ENCODE data around the gene ALDH4A1.

The ALDH4A1 gene

DNA sequence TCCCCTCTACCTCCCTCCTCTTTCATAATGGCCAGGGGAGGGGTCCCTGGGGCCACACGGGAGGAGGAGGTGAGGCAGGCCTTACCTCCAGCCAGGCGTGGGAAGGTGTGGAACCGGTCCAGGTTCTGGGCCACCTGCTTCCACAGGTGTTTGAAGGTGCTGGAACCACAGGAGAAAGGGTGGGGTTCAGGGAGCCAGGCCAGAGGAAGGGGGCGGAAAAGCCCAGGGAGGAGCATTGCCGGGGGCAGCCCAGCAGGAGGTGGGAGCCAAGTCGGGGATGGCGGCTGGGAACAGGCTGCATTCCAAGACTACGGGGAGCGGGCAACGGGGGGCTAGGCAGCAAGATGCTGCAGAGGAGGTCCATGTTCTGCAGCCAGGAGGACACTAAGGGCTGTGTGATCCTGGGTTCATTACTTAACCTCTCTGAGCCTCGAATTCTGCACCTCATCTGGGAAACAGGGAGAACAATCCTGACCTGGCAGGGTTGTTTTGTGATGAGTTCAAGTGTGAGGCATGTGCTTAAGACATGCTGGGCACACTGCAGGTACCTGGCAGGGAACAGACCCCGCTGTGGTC is 23.1 kb downstream of the ALDH4A1 start:
- Histone ChIP-seq H3K27me3 (ENCODE audit: low read depth, low read length) (no peaks in the 10 kb centered on the region), H3K4me1 (ENCODE audit: control insufficient read depth in 1 of 2, insufficient read depth in 2 of 2, low read length in 2 of 2) (no peaks in the 10 kb centered on the region), H3K4me3 (ENCODE audit: low read depth in 1 of 2, low read length in 2 of 2) (no peak overlapping the region), H3K9me3 (ENCODE audit: control insufficient read depth in 1 of 2, low read length in 2 of 2) (no peaks in the 10 kb centered on the region), H3K36me3 (ENCODE audit: control insufficient read depth in 1 of 2, insufficient read depth in 2 of 2, low read length in 2 of 2) (peaks cover 0 to 22% of the 10 kb centered on the region in 2 donors), H3K27ac (ENCODE audit: low read length) (no peak overlapping the region)

DNA sequence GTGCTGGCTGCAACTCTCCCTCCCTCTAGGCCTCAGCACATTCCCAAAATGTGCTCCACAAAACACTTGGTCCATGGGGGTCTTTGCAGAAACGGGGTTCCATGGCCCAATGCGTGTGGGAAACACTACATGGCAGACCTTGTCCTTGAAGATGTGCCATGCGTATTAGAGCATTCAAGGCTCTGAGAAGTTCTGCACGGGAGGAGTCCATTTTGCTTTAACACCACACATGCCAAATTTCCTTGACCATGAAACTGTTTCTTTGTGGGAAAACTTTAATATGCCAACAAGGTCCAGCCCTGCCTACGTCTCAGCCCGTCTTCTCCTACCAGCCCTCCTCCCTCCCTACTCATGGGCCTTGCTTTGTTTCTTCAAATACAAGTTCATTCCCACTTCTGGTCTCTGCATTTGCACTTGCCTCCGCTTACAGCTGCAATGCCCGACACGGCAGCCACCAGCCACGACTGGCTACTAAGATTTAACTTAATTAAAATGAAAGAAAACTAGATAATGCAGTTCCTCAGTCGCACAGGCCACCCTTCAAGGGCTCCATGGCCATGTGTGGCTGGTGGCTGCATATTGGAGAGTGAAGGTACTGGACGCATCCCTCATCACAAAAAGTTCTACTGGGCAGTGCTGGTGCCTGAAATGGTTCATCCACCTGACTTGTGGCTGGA is 23.7 kb downstream of the ALDH4A1 start:
- H3K9me3 ChIP-seq (ENCODE audit: control insufficient read depth in 1 of 2, low read length in 2 of 2): no peaks in the 10 kb centered on the region
- H3K4me1 ChIP-seq (ENCODE audit: control insufficient read depth in 1 of 2, insufficient read depth in 2 of 2, low read length in 2 of 2): no peaks in the 10 kb centered on the region
- peaks cover 0 to 22% of the 10 kb centered on the region in 2 donors for H3K36me3 ChIP-seq (ENCODE audit: control insufficient read depth in 1 of 2, insufficient read depth in 2 of 2, low read length in 2 of 2)
- H3K27ac ChIP-seq (ENCODE audit: low read length): no peak overlapping the region
- no peaks in the 10 kb centered on the region for H3K27me3 ChIP-seq (ENCODE audit: low read depth, low read length)
- H3K4me3 ChIP-seq (ENCODE audit: low read depth in 1 of 2, low read length in 2 of 2): no peak overlapping the region

DNA sequence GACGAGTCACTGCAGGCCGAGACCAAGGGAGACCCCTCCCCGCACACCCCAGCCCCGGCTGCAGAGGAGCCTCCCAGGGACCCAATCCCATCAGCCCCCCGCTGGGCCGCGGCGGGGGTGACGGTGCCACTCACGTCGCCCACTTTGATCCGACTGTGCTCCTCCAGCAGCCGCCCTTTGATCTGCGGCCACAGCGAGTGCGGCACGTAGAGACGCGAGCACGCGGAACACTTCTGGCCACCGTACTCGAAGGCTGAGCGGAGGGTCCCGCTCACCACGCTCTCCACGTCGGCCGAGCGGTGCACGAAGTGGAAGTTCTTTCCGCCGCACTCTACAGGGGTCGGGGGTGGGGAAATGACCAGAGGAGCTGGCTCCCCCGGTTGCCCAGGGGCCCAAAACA is 25.1 kb downstream of the ALDH4A1 start:
- H3K27me3 ChIP-seq (ENCODE audit: low read depth, low read length): no peaks in the 10 kb centered on the region
- H3K27ac ChIP-seq (ENCODE audit: low read length): no peak overlapping the region
- no peaks in the 10 kb centered on the region for H3K4me1 ChIP-seq (ENCODE audit: control insufficient read depth in 1 of 2, insufficient read depth in 2 of 2, low read length in 2 of 2)
- peaks cover 0 to 18% of the 10 kb centered on the region in 2 donors for H3K36me3 ChIP-seq (ENCODE audit: control insufficient read depth in 1 of 2, insufficient read depth in 2 of 2, low read length in 2 of 2)
- H3K4me3 ChIP-seq (ENCODE audit: low read depth in 1 of 2, low read length in 2 of 2): no peak overlapping the region
- H3K9me3 ChIP-seq (ENCODE audit: control insufficient read depth in 1 of 2, low read length in 2 of 2): no peaks in the 10 kb centered on the region

DNA sequence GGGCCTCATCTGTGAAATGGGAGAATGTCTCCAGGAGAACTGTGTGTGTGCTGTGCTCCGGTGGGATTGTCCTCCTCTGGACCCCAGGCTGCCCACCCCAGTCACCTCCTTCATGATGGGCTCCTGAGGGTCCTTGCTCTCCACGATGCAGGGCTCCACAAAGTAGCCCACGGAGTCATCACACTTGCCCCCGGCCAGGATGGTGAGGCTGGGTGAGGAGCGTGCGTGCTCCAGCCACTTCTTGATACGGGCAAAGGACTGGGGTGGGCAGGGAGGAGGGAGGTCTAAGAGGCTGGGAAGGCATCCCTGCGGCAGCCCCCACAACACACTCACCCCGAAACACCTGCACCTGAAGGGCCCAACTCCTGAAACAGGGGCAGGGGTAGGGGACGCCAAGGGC is 26.1 kb downstream of the ALDH4A1 start:
- no peaks in the 10 kb centered on the region for H3K4me1 ChIP-seq (ENCODE audit: control insufficient read depth in 1 of 2, insufficient read depth in 2 of 2, low read length in 2 of 2)
- no peak overlapping the region for H3K4me3 ChIP-seq (ENCODE audit: low read depth in 1 of 2, low read length in 2 of 2)
- peaks cover 0 to 13% of the 10 kb centered on the region in 2 donors for H3K36me3 ChIP-seq (ENCODE audit: control insufficient read depth in 1 of 2, insufficient read depth in 2 of 2, low read length in 2 of 2)
- no peak overlapping the region for H3K27ac ChIP-seq (ENCODE audit: low read length)
- H3K27me3 ChIP-seq (ENCODE audit: low read depth, low read length): no peaks in the 10 kb centered on the region
- no peaks in the 10 kb centered on the region for H3K9me3 ChIP-seq (ENCODE audit: control insufficient read depth in 1 of 2, low read length in 2 of 2)

DNA sequence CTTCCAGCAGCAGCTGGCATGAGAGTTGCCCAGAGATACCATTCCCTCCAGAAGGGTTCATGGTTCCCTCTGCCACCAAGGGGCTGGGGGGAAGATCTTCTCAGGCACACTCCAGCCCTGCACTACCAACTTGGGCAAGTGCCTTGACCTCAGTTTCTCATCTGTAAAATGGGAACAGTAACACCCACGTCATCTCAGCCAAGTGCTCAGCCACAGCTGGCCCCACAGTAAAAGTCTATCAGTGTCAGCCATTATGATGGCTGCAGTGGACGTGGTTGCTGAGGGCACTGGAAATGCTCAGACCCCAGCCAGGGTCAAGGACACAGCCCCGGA is 26.6 kb downstream of the ALDH4A1 start:
- H3K9me3 ChIP-seq (ENCODE audit: control insufficient read depth in 1 of 2, low read length in 2 of 2): no peaks in the 10 kb centered on the region
- H3K4me1 ChIP-seq (ENCODE audit: control insufficient read depth in 1 of 2, insufficient read depth in 2 of 2, low read length in 2 of 2): no peaks in the 10 kb centered on the region
- H3K36me3 ChIP-seq (ENCODE audit: control insufficient read depth in 1 of 2, insufficient read depth in 2 of 2, low read length in 2 of 2): peaks cover 0 to 12% of the 10 kb centered on the region in 2 donors
- no peaks in the 10 kb centered on the region for H3K27me3 ChIP-seq (ENCODE audit: low read depth, low read length)
- no peak overlapping the region for H3K4me3 ChIP-seq (ENCODE audit: low read depth in 1 of 2, low read length in 2 of 2)
- H3K27ac ChIP-seq (ENCODE audit: low read length): no peak overlapping the region

DNA sequence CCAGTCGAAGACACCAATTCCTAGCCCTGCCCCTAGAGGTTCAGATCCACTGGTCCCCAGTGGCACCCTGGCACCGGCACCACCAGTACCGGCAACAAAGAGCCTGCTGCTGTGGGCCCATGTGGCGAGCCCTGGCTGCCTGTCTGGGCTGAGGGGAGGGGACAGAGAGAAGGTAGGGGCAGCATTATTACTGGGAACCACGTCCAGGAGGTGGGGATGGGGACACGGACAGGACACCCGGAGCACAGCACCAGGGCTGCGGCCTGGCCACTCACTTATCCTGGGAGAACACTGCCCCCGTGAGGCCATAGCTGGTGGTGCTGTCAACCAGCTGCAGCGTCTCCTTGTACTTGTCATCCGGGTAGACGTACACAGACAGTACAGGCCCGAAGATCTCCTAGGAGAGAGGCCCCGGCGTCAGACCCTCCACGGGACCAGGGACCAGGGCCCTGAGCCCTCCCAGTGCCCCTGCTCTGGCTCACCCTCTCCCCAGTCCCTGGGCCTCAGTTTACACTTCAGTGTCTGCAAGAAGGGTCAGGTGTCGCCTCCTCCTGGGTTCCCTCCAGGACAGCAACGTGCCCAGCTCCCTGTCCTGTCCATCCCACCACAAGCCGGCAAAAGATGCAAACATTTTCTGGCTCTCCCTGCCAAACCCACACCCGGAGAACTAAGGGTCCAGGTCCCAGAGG is 27.1 kb downstream of the ALDH4A1 start:
- peaks cover 0 to 12% of the 10 kb centered on the region in 2 donors for H3K36me3 ChIP-seq (ENCODE audit: control insufficient read depth in 1 of 2, insufficient read depth in 2 of 2, low read length in 2 of 2)
- H3K4me3 ChIP-seq (ENCODE audit: low read depth in 1 of 2, low read length in 2 of 2): no peak overlapping the region
- H3K4me1 ChIP-seq (ENCODE audit: control insufficient read depth in 1 of 2, insufficient read depth in 2 of 2, low read length in 2 of 2): peaks cover 0 to 1% of the 10 kb centered on the region in 2 donors
- no peak overlapping the region for H3K27ac ChIP-seq (ENCODE audit: low read length)
- no peaks in the 10 kb centered on the region for H3K9me3 ChIP-seq (ENCODE audit: control insufficient read depth in 1 of 2, low read length in 2 of 2)
- no peaks in the 10 kb centered on the region for H3K27me3 ChIP-seq (ENCODE audit: low read depth, low read length)

DNA sequence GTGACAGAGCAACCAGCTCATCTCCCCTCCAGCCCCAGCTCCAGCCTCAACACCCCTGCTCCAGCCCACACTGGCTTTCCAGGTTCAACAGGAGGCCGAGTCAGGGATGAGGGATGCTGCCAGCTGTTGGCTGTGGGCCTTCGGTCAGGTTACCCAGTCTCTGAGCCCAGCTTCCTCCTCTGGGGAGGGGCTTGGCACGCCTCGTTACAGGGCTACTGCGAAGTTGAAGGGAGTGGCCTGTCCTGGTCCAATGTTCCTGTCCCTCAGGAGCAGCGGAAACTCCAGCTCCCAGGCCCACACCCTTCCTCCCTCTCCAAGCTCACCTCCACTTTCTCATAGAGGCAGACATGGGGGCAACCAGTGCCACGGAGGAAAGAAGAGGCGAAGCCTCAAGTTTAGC is 27.8 kb downstream of the ALDH4A1 start:
- no peaks in the 10 kb centered on the region for H3K27me3 ChIP-seq (ENCODE audit: low read depth, low read length)
- H3K4me1 ChIP-seq (ENCODE audit: control insufficient read depth in 1 of 2, insufficient read depth in 2 of 2, low read length in 2 of 2): peaks cover 0 to 5% of the 10 kb centered on the region in 2 donors
- no peaks in the 10 kb centered on the region for H3K9me3 ChIP-seq (ENCODE audit: control insufficient read depth in 1 of 2, low read length in 2 of 2)
- H3K27ac ChIP-seq (ENCODE audit: low read length): no peak overlapping the region
- H3K36me3 ChIP-seq (ENCODE audit: control insufficient read depth in 1 of 2, insufficient read depth in 2 of 2, low read length in 2 of 2): peaks cover 0 to 12% of the 10 kb centered on the region in 2 donors
- H3K4me3 ChIP-seq (ENCODE audit: low read depth in 1 of 2, low read length in 2 of 2): no peak overlapping the region

DNA sequence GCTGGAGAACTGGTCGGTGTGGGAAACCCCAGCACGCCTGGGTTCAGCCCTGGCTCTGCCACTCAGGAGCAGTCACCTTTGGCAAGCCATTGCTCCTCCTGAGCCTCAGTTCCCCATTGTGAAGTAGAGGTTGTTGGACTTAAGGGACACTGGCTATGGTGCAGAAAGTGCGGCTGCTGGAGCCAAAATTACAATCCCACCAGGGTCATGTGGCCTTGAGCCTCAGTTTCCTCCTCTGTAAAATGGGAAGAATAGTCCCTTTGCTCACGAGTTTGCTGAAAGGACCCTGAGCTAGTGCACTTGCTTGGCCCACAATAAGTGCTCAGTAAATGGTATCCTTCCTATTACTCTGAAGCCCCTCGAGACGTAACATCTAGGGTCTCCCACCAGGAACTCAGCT is 28.3 kb downstream of the ALDH4A1 start:
- peaks cover 0 to 5% of the 10 kb centered on the region in 2 donors for H3K4me1 ChIP-seq (ENCODE audit: control insufficient read depth in 1 of 2, insufficient read depth in 2 of 2, low read length in 2 of 2)
- no peaks in the 10 kb centered on the region for H3K27me3 ChIP-seq (ENCODE audit: low read depth, low read length)
- H3K27ac ChIP-seq (ENCODE audit: low read length): no peak overlapping the region
- H3K4me3 ChIP-seq (ENCODE audit: low read depth in 1 of 2, low read length in 2 of 2): no peak overlapping the region
- peaks cover 0 to 7% of the 10 kb centered on the region in 2 donors for H3K36me3 ChIP-seq (ENCODE audit: control insufficient read depth in 1 of 2, insufficient read depth in 2 of 2, low read length in 2 of 2)
- H3K9me3 ChIP-seq (ENCODE audit: control insufficient read depth in 1 of 2, low read length in 2 of 2): no peaks in the 10 kb centered on the region

DNA sequence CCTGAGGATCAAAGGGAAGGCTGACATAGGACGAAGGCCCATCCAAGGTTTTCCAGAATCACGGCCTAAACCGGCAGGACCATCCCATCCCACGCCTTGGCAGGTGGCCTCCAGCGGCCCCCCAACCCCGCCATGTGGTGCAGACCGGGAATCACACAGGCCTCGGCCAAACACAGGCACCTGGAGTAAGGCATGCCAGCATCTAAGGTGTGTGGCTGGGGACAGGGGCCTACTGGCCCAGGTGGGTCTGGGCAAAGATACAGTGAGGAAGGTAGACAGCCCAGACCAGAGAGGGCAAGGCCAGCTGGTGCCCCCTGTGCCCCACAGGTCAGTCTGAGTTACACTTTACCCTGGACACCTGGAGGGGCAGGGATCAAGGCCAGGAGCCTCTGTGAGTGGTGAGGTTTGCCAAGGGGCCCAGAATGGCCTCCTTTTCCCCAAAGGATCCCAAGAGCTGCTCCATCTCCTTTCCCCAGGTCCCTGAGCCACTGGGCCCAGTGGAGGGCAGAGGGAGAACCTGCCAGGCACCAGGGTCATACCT is 30.2 kb downstream of the ALDH4A1 start:
- H3K36me3 ChIP-seq (ENCODE audit: control insufficient read depth in 1 of 2, insufficient read depth in 2 of 2, low read length in 2 of 2): peaks cover 0 to 7% of the 10 kb centered on the region in 2 donors
- H3K27ac ChIP-seq (ENCODE audit: low read length): no peak overlapping the region
- H3K4me1 ChIP-seq (ENCODE audit: control insufficient read depth in 1 of 2, insufficient read depth in 2 of 2, low read length in 2 of 2): peaks cover 0 to 5% of the 10 kb centered on the region in 2 donors
- no peaks in the 10 kb centered on the region for H3K27me3 ChIP-seq (ENCODE audit: low read depth, low read length)
- no peak overlapping the region for H3K4me3 ChIP-seq (ENCODE audit: low read depth in 1 of 2, low read length in 2 of 2)
- H3K9me3 ChIP-seq (ENCODE audit: control insufficient read depth in 1 of 2, low read length in 2 of 2): no peaks in the 10 kb centered on the region

DNA sequence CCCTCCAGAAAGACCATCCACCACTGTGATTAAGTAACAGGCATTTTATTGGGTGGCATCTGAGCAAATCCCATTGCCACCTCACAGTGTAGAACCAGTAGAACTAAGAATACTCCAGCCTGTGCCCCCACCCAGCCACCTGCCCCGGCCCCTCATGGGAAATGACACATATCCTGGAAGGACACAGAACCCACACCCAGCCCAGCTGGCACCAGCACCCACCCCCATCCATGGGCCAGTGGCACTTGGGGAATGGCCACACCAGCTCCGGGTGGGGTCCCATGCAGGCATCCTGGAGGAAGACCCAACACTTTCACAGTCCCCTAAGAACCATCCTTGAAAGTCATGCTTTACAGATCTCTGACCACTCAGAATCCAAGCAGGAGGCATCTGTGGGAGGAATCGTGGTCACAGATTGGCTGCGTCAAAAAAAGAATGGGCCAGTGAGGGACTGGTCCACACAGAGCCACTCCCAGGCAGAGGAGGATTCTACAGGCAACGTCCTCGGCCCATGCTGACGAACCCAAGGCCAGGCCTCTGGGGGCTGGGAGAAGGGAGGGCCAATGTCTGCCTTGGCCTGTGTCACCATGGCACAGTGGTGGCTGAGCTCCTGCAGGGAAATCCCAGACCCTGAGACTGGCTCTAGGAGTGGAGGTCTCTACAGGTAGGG is 30.8 kb downstream of the ALDH4A1 start:
- Histone ChIP-seq H3K27ac (ENCODE audit: low read length) (no peak overlapping the region), H3K9me3 (ENCODE audit: control insufficient read depth in 1 of 2, low read length in 2 of 2) (no peaks in the 10 kb centered on the region), H3K4me1 (ENCODE audit: control insufficient read depth in 1 of 2, insufficient read depth in 2 of 2, low read length in 2 of 2) (peaks cover 0 to 5% of the 10 kb centered on the region in 2 donors), H3K36me3 (ENCODE audit: control insufficient read depth in 1 of 2, insufficient read depth in 2 of 2, low read length in 2 of 2) (peaks cover 0 to 7% of the 10 kb centered on the region in 2 donors), H3K4me3 (ENCODE audit: low read depth in 1 of 2, low read length in 2 of 2) (no peak overlapping the region), H3K27me3 (ENCODE audit: low read depth, low read length) (no peaks in the 10 kb centered on the region)

DNA sequence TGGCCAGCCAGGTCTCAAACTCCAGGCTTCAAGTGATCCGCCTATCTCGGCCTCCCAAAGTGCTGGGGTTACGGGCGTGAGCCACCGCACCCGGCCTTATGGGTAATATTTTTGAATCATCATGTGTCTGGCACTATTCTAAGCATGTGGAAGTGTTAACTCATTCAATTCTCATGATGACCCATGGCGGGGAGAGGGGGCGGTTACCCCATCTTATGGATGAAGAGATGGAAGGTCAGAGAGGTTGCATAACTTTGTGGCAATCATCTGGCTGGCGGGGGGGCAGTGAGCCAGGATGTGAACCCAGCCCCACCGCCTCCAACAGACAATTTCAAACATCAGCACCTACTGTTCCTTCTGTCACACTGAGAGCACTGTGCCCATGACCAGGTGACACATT is 31.4 kb downstream of the ALDH4A1 start:
- Histone ChIP-seq H3K27me3 (ENCODE audit: low read depth, low read length) (no peaks in the 10 kb centered on the region), H3K9me3 (ENCODE audit: control insufficient read depth in 1 of 2, low read length in 2 of 2) (no peaks in the 10 kb centered on the region), H3K36me3 (ENCODE audit: control insufficient read depth in 1 of 2, insufficient read depth in 2 of 2, low read length in 2 of 2) (peaks cover 0 to 7% of the 10 kb centered on the region in 2 donors), H3K27ac (ENCODE audit: low read length) (no peak overlapping the region), H3K4me3 (ENCODE audit: low read depth in 1 of 2, low read length in 2 of 2) (no peak overlapping the region), H3K4me1 (ENCODE audit: control insufficient read depth in 1 of 2, insufficient read depth in 2 of 2, low read length in 2 of 2) (peaks cover 0 to 5% of the 10 kb centered on the region in 2 donors)
